H1 (cell line): ENCODE measurements around the gene VGLL3. TPM values are rescaled to one million over a fixed set of nuclear protein-coding genes. Genes with fewer than 3 reads are reported as not detected.

Source experiments
- BCL11A ChIP-seq, 2 experiments: IDR thresholded peaks; one replicate each; pipeline ENCODE4 v1.6.1; 2011; ENCODE audit warnings: low read depth in 2 of 2, low read length in 2 of 2, mild to moderate bottlenecking in 2 of 2
- NANOG ChIP-seq: IDR thresholded peaks from 2 replicates; pipeline ENCODE4 v1.6.1; 2011; ENCODE audit warnings: low read length, low read depth, mild to moderate bottlenecking, inconsistent platforms; ENCODE audit not compliant: insufficient read depth, poor library complexity, severe bottlenecking
- RAD21 ChIP-seq, 2 experiments: IDR thresholded peaks in 1 of 2; conservative IDR thresholded peaks in 1 of 2; 2 replicates each; pipeline ENCODE4 v1.6.1; 2011; ENCODE audit warnings: low read depth in 2 of 2, low read length in 2 of 2, improper control_type of control experiment in 1 of 2, inconsistent platforms in 1 of 2, mild to moderate bottlenecking in 1 of 2, moderate library complexity in 1 of 2
- SRF ChIP-seq: IDR thresholded peaks from 2 replicates; pipeline ENCODE4 v1.6.1; 2011; ENCODE audit warnings: mild to moderate bottlenecking, low read depth, low read length, moderate library complexity
- TAF1 ChIP-seq: IDR thresholded peaks from 2 replicates; pipeline ENCODE4 v1.6.1; 2011; ENCODE audit warnings: mild to moderate bottlenecking, low read depth, low read length
- TAF7 ChIP-seq: optimal IDR thresholded peaks from 2 replicates; pipeline ENCODE3; 2011; ENCODE audit warnings: low read depth, mild to moderate bottlenecking, inconsistent platforms, low read length, moderate library complexity, borderline replicate concordance
- polyA plus RNA-seq, 7 experiments: library from polyadenylated mRNA; depleted of rRNA in 3 of 7; stranded (reverse) in 5 of 7; unstranded in 2 of 7; fragments of >200 nt in 5 of 7; fragments of 200-250 nt in 2 of 7; gene quantifications; 1 replicate in 5 of 7; 2 replicates in 1 of 7; 4 replicates in 1 of 7; pipeline versions ENCODE4 v1.2.1 to v1.2.3, GENCODE V29; 2011 to 2013; ENCODE audit warnings: missing spikeins in 2 of 7, mixed read lengths in 2 of 7
- total RNA-seq: library from RNA; stranded (reverse); fragmentation: NEBNext Ultra II Directional; extraction: Animal tissue kit (Norgen Biotek cat#: 25700); gene quantifications from 2 replicates; pipeline ENCODE4 v1.2.1, GENCODE V29; 2021

The VGLL3 gene
- total and polyA plus RNA-seq, 2 of the 8 experiments (the other 6 are each of a cell fraction or from before 2014, with no cell fraction given): 13.4 to 24.2 TPM

DNA sequence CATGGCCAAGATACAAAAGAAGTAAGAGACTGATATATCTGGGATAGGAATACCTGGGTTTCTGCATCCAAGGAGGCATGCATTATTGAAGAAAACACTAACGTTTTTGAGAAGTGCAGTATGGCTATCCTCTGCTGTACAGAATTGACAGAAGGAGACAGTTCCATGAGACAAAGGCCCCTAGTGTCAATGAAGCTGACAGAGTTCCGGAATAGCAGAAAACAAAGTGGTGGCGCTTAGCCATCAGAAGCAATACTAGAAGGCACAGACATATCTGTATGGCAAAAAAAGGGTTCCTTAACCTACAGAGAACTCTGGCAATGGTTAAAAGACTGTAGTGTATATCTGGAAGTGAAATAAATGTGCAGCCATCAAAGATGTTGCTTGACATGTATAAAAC lies 77.8 kb downstream of the VGLL3 start (continued):
- TF ChIP-seq SRF (no peak), NANOG (no peak), TAF7 (no peak), RAD21 (IDR thresholded peaks at IDR 0.05 in 1 of 2, conservative IDR thresholded peaks at IDR 0.05 in 1 of 2; ENCODE audit: low read depth in 2 of 2, low read length in 2 of 2) (no peak), BCL11A (IDR thresholded peaks at IDR 0.05; ENCODE audit: low read depth in 2 of 2, low read length in 2 of 2) (no peak), TAF1 (no peak)
